Measurements from ENCODE around the gene OTX2.

The OTX2 gene

DNA sequence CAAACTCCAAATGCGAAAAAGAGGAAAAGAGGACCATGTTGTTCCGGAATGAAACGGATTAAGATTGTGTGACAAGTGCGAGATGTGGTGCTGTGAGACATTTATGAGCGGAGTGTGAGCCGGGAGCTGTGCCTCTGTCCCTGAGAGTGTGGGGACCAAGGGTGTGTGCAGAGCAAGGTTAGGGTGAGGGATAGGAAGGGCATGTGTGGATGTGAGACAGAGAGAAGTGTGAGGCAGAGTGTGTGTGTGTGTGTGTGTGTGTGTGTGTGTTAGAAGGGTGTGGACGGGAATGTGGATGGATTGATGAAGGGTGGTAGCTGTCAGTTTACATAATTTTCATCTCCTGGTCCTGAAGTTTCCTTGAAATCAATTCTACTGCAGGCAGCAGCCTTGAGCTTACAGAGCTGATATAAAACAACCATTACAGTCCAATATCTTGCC lies 4.3 kb upstream of the OTX2 start:
- H3K4me3 ChIP-seq (ENCODE audit: low read length) = no peak overlapping the region
- DNase-seq (ENCODE audit: low read depth, low spot score) = no peak

DNA sequence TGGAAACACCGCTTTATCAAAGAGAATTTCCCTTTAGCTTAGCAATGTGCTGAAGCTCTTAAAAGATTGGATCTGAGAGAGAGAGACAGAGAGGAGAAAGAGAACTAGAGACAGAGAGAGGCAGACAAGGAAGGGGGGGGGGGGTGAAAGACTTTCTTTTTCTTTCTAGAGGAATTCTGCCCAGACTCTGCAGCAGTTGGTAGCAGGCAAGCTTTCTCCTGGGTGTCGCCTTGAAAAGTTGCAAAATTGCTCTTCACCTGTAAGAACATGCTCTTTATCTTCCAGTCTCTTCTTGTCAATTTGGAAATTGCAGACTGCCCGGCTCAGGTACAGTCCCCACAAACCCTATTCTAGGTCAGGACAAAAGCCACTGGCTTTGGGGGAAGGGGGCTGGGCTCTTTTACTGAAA lies 2.9 kb upstream of the OTX2 start:
- no peak for DNase-seq (ENCODE audit: low read depth, low spot score)
- no peak overlapping the region for H3K4me3 ChIP-seq (ENCODE audit: low read length)

DNA sequence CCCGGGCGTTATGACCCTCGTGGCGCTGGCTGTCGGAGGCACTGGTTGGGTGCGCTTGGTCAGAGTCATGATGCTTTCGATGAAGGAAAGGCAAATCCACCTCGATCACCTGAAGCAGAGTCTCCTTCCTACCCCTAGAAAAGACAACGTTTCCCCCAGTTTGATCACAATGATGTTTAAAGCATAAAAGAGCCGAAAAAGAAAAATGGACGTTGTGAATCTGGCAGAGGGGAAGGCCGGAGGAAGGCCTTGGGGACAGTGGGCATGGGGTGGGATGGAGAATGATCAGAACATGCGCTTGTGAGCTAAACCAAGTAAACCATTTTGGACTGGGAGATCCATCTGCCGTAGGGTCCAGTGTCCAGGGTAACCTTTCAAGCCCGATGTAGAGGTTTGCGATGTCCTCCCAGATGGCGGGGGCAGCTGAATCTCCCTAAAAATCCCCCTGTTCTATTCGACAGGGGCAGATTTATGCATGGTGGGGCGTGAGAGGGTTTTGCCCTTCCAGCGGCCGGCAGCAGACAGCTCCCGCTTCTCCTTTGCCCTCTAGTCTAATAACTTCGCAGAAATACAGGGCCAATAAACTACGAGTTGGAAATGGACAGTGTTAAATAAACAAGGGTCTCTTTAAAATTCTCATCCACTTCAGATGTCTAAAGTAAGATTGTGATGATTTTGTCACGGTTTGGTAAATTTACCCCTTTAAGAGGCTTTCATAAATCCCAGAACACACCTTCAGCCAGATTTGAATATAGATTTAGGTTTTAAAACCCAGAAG lies 2.3 kb upstream of the OTX2 start:
- no peak overlapping the region for H3K4me3 ChIP-seq (ENCODE audit: low read length)
- no peak for DNase-seq (ENCODE audit: low read depth, low spot score)

DNA sequence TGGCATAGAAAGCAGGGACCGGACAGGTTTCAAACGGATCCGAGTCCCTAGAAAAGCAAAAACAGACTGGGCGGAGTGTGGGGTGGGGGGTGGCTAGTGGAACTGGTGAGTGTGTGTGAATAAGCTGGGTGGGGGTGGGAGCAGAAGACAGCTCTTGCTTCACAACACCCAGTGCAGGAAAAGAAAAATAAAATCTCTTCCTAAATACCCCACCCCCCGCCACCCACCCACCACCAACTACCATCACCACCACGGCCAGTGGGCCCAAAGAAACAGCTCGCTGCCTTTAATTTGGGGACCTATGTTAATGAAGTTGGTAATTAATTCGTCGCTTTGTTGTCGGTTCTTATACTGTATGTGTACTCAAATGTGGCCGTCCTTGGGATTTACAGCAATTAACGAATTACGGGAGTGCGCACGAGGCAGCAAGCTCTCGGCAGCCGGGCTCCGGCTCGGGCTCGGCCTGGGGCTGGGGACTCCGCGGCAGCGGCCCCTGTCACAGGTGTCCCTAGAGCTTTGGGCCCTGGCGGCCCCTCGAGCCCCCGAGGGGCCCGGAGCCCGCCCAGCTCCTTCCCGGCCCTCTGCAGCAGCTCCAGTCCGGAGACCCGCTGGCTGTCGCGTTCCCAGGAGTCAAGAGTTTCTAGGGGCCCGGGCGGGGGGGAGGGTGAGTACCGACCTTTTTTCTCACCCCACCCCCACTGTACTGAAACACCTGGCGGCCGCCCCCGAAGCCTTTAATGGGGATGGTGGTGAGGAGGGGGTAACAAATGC lies 1.5 kb upstream of the OTX2 start:
- DNase-seq (ENCODE audit: low read depth, low spot score) = no peak
- H3K4me3 ChIP-seq (ENCODE audit: low read length) = no peak overlapping the region

DNA sequence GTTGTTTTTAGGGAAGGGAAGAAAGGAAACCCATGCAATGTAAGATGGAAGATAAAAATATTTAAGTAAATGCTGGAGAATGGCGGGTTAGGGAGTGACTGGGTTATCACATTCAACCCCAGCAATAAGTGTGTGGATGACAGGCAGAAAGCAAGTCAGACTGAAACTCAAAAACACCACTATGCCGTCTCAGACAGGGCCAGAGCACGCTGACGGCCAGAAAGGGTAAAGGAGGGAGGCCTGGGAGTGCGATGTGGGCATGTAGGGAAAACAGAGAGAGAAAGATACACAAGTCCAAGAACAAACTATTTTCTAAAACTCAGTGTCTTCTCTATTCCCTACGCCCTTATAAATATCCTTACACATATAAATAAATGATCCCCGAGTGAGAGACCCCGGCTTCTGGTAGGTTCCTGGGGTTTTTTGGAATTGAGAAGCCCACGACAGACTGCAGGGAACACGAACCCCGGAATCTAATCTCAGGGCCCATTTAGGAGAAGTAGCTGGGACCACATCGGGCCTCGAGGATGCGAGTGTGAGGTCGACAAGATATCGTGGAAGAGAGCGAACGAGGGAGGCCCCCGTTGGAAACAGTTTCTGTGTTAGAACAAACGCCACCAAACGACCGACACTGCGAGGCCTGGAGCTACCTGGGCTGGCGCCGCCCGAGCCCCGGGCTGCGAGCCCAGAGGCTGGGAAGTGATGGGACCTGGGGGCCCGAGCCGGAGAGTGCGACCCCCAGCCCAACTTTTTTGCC lies 735 bp upstream of the OTX2 start:
- no peak for DNase-seq (ENCODE audit: low read depth, low spot score)
- no peak overlapping the region for H3K4me3 ChIP-seq (ENCODE audit: low read length)

DNA sequence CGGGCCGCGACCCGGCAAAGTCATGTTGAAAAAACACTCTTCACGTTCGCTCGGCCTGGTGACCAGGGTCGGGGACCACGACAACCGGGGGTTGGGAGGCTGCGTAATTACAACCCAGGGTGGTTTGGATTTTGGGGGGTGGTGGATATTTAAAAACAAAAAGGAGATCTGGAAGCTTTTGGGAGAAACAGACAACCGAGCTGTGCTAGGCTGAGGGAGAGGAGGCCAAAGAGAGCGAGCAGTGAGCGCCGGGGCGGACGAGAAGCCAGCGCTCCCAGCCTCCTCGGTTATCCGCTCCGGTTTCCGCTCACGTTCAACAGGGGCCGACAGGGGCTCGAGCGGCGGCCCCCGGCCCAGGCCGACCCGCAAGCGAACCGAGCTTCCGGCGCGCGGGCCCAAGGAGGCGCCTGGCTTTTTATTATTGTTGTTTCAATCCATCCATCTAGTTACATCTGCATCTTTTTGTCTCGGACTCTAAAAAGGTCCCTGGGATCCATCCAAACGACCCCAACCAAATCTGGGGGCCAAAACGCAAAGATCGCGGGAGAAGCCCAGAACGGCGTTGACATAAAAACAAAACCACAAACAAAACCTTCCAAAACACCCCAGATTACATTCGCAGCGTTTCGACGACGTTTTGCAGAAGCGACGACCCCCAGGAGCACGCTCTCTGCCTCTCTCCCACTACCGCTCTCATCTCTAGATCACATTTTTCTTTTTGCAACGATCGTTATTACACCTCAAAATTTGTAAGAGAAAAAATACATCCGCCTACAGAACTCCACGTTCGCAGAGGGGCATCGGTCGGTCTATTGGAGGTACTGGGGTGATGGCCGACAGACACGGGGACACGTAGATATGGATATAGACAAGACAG lies 771 bp downstream of the OTX2 start:
- DNase-seq (ENCODE audit: low read depth, low spot score) = no peak
- no peak overlapping the region for H3K4me3 ChIP-seq (ENCODE audit: low read length)

DNA sequence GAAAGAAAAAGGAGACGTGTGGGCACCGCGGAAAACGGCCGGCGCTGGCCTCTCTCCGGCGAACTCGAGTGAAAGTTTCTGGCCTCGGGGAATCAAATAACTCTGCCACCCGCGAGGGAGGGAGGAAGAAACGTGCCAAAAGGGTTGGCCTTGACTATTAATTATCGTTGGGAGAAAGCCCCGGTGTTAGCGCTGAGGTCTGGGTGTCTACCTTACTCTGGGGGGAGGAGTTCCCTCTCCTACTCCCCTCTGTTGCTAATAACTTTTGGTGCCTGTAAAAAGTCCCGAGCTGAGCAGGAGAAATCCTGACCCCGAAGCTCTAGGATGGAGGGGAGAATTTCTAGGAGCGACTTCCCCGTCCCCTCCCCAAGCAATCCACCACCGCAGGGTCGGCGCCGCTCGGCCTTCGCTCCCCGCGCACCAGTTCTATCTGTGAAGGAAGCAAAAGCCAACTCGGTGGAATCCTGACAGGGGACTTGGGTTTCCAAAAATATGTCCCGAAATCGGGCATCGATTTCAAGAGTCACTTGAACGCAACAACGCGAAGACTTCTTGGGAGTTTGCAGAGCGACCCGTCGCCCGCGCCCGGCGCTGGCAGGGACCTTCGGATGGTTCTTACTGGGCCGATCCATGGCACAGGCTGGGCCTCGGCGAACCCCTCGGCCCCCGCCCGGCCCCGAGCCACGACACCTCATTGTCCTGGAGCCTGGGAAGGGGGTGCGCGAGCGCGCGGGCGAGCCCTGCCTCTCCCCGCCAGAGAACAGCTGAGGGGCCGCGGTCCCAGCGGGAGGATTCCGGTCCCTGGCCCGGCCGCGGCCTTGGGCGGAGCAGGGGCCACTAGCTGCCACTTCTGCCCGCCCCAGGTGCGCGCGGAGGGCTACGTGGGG lies 1.7 kb downstream of the OTX2 start:
- H3K4me3 ChIP-seq (ENCODE audit: low read length) = no peak overlapping the region
- DNase-seq (ENCODE audit: low read depth, low spot score) = no peak

DNA sequence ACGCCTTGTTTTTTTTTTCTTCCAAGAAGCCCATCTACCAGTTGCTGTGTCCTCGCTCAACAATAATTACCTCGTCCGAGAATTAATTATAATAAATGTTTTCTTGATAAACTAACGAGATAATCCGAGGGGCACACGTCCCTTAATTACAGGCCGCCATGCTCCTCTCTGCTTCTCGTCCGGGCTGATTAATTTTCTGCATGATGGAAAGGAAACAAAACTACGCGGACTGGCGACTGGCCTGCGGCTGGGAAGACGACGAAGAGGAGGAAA lies 2.2 kb downstream of the OTX2 start:
- DNase-seq (ENCODE audit: low read depth, low spot score) = no peak
- H3K4me3 ChIP-seq (ENCODE audit: low read length) = no peak overlapping the region

DNA sequence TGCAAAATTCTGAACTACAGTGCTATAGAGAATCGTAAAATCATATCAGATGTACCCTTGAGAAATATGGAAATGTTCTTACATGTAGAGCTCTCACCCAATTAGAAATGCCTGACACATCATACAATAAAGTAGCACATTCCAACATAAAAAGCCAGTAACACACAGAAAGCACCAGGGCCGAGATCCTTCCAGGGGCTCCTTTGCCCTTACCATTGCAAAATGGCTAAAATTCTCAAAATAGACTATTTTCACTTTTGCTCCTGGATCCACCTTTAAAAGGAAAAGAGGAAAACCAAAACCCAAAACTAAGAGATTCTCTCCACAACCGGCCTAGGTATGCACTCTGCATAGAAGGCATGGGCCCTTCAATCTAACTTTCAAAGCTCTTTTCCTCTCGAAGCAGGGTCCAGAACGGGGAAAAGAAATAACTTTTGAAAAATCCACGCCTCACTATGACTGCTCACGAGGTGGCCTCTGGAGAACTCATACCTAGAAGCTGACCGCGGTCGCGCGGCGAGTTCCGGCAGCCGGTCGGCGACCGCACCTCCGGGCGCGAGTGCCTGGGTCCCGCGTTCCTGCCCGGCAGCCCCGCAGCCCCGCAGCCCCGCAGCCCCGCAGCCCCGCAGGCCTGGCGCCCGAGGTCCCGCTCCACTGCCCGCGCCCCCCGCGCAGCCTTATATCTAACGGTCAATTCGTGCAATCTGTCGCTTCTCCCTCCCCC lies 2.7 kb downstream of the OTX2 start:
- no peak overlapping the region for H3K4me3 ChIP-seq (ENCODE audit: low read length)
- no peak for DNase-seq (ENCODE audit: low read depth, low spot score)

DNA sequence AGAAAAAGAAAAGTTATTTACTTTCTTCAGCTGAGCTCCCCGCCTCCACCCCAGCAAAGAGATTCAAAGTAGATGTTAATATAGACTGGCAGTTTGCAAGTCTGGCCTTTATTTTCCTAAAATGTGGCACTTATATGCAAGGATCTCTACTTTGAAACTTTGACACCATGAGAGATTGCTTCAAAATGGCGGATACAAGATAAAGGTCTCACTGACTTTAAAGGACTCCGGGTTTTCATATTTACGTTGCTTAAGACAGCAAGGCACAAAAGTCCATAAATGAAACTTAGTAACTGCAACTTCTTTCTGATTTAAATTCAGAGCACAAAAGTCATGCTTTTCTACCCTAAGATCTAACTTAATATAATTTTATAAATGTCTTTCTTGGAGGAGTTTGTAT lies 3.5 kb downstream of the OTX2 start:
- H3K4me3 ChIP-seq (ENCODE audit: low read length) = no peak overlapping the region
- no peak for DNase-seq (ENCODE audit: low read depth, low spot score)

DNA sequence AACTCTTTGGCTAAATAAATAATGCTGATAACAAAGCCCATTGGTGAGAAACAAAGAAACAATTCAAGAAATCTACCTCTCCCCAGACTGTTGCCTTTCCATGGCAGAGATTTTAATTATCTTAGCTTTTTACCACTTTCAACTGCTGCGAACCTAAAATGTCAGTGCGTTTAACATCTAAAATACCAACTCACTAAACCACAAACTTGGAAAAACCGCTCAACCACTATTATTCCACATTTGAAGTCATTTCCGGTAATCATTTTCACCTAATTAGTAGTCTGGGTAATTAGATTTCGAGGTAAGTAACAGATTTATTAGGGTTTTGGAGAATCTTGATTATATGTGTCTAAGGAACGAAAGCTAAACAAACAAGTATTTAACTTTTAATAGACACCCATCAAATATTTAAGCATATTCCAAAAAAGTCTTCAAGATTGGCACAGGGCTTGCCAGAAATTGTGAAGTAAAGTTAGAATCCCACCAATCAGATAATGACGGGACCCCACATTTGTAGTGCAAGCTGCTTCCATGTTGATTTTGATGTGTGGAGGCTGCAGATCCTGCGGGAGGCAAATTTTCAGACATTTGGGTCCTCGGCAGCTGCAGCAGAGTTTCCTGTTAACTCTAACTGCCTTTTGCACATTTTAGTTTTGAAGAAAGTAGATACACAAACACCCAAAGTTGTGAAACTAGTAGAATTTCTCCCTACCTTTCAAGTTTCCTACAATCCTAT lies 4.1 kb downstream of the OTX2 start:
- peak; percentile 6 for DNase-seq (ENCODE audit: low read depth, low spot score)
- no peak overlapping the region for H3K4me3 ChIP-seq (ENCODE audit: low read length)

DNA sequence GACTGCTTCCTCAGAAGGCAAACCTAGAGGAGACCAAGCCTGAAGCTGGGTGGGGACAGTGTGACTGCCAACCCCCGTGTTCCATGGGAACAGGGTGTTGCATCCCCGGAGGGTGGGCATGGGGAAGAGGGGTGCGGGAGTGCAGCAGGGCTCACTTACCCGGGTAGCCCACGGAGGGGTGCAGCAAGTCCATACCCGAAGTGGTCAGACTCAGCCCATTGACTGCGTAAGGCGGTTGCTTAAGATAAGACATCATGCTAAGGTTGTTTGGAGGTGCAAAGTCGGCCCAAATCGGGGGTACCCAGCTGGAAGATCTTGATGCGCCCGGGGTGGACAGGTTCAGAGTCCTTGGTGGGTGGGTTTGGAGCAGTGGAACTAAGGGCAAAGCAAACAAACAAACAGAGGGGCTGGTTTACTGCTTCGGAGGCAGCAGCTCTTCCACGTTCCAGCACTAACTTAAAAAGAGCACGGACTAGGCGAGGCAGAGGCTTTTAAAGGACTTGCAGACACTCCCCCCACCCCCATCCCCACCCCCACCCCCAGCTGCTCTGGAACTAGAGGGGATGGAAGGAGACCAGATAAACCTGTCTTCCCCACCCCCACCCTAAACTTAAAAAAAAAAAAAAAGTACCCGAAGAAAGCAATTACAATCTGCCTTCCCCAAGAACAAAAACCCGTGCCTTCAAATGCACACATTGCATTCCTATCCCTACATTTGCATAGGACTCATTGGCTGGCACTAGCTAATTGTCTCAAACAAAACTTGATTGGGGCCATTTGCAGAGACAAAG lies 4.9 kb downstream of the OTX2 start:
- H3K4me3 ChIP-seq (ENCODE audit: low read length) = no peak overlapping the region
- DNase-seq (ENCODE audit: low read depth, low spot score) = no peak

DNA sequence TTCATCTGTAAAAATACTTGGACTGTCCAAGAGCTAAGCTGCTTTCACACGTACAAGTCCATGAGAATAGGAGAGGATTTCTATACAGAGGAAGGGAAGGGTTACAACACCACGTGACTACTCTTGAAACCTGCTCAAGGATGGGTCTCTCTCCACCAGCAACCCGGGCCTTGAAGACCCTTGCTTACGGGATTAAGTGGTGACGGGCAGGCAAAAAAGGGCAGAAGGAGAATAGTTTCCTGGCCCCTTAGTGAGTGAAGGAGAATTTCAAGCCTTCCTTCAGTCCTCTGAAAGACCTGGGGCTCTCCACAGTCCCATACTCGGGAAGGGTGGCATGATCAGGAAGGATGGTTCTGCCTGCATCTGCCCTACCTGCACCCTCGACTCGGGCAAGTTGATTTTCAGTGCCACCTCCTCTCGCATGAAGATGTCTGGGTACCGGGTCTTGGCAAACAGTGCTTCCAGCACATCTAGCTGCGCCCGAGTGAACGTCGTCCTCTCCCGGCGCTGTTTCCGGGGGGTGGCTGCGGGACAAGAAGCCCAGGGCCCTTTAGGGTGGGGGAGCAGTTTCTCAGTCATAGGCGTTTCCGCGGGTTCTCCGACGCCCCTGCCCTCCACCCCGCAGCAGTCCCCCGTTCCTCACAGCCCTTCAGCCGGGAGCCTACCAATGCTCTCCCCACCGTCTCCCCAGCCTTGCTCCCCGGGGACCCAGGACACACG lies 6.3 kb downstream of the OTX2 start:
- no peak for DNase-seq (ENCODE audit: low read depth, low spot score)
- no peak overlapping the region for H3K4me3 ChIP-seq (ENCODE audit: low read length)

DNA sequence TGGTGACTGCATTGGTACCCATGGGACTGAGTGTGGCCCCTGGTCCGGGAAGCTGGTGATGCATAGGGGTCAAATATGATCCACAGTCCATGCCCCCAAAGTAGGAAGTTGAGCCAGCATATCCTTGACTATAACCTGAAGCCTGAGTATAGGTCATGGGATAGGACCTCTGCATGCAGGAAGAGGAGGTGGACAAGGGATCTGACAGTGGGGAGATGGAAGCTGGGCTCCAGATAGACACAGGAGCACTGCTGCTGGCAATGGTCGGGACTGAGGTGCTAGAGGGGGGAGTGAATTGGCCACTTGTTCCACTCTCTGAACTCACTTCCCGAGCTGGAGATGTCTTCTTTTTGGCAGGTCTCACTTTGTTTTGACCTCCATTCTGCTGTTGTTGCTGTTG lies 8.4 kb downstream of the OTX2 start:
- H3K4me3 ChIP-seq (ENCODE audit: low read length) = no peak overlapping the region
- DNase-seq (ENCODE audit: low read depth, low spot score) = no peak

DNA sequence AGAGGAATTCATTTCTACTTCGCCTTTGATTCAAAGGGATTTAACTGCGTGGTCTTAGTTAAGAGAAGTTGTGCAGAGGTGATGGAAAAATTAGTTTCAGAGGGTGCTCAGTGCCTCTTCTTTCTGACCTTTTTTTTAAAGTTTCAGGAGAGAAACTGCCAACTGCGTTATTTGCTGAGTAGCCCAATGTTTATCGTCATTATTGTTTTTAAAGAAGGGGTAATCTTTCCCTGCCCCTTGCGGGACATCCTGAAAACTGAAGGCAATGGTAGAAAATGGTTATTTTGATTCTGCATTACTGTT lies 11.0 kb downstream of the OTX2 start:
- no peak overlapping the region for H3K4me3 ChIP-seq (ENCODE audit: low read length)
- DNase-seq (ENCODE audit: low read depth, low spot score) = no peak
